ENCODE results near the gene TRIM24. TPM values are rescaled to one million over a fixed set of nuclear protein-coding genes. Genes with fewer than 3 reads are reported as not detected.

Gene TRIM24
- total RNA-seq, 1 donor from 2014 or later = 60.3 TPM

DNA sequence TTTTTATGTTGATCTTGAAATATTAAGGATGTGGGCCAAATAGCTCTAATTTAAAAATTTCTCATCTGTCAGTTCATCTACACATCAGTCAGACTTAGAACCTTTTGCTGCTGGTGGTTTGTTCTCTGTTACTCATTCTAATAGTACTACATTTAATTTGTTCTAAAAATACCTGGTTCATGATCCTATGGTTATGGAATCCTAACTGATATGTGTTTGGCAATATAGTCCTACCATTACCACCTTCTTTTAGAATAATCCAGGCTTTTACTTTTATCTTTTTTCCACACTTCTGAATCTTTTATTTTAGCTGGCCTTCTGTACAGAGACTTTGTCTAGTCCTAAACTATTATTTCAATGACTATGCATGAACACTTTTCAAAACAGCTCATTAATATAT lies 124.2 kb downstream of the TRIM24 start:
- Histone ChIP-seq H3K4me1 (ENCODE audit: insufficient read depth, low read length) (no peaks in the 10 kb centered on the region), H3K27me3 (ENCODE audit: insufficient read depth, low read length) (no peaks in the 10 kb centered on the region), H3K9ac (ENCODE audit: low read length) (no peak overlapping the region), H3K4me3 (ENCODE audit: insufficient read depth, low read depth, low read length) (no peak overlapping the region), H3K36me3 (ENCODE audit: insufficient read depth, low read length) (peaks cover 28% of the 10 kb centered on the region), H3K9me3 (ENCODE audit: insufficient read depth, low read depth, low read length) (no peaks in the 10 kb centered on the region), H3K4me2 (ENCODE audit: low read length) (no peak overlapping the region), H4K20me1 (ENCODE audit: insufficient read depth, low read length) (no peaks in the 10 kb centered on the region), H3K79me2 (ENCODE audit: insufficient read depth, low read length) (no peaks in the 10 kb centered on the region), H2AFZ (ENCODE audit: low read depth, low read length) (no peak overlapping the region), H3K27ac (ENCODE audit: low read depth, low read length) (no peak overlapping the region)
- FAIRE-seq (no peak), DNase-seq (ENCODE audit: low read depth) (peak; percentile 15)
- Mint-ChIP-seq H3K36me3 (ENCODE audit: low read depth, unreplicated experiment) (peaks cover 13% of the 10 kb centered on the region), H3K9me3 (ENCODE audit: unreplicated experiment) (no peaks in the 10 kb centered on the region), H3K27ac (ENCODE audit: unreplicated experiment) (peak overlapping the region; percentile 28), H3K4me3 (ENCODE audit: unreplicated experiment) (no peak overlapping the region), H3K4me1 (ENCODE audit: low read depth, unreplicated experiment) (peaks cover 12% of the 10 kb centered on the region), H3K27me3 (ENCODE audit: low read depth, unreplicated experiment) (no peaks in the 10 kb centered on the region)
- TF ChIP-seq, protein P1, sequence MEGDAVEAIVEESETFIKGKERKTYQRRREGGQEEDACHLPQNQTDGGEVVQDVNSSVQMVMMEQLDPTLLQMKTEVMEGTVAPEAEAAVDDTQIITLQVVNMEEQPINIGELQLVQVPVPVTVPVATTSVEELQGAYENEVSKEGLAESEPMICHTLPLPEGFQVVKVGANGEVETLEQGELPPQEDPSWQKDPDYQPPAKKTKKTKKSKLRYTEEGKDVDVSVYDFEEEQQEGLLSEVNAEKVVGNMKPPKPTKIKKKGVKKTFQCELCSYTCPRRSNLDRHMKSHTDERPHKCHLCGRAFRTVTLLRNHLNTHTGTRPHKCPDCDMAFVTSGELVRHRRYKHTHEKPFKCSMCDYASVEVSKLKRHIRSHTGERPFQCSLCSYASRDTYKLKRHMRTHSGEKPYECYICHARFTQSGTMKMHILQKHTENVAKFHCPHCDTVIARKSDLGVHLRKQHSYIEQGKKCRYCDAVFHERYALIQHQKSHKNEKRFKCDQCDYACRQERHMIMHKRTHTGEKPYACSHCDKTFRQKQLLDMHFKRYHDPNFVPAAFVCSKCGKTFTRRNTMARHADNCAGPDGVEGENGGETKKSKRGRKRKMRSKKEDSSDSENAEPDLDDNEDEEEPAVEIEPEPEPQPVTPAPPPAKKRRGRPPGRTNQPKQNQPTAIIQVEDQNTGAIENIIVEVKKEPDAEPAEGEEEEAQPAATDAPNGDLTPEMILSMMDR (IDR thresholded peaks at IDR 0.05; ENCODE audit: insufficient read depth, low read depth, low read length) = no peak
- TF ChIP-seq EZH2 (IDR thresholded peaks at IDR 0.05; ENCODE audit: insufficient read depth, low read length) = no peak

DNA sequence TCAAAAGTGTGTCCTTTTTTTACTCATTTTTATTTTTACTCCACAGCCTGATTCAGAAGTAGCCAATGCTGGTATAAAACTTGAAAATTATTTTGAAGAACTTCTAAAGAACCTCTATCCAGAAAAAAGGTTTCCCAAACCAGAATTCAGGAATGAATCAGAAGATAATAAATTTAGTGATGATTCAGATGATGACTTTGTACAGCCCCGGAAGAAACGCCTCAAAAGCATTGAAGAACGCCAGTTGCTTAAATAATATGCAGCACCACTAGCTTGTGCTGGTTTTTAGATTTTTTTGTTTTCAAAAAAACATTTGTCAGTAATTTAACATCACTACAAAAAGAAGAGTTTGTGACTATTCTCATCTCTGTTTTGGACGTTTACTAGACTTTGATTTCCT lies 124.6 kb downstream of the TRIM24 start:
- Histone ChIP-seq H3K4me2 (ENCODE audit: low read length) (no peak overlapping the region), H3K36me3 (ENCODE audit: insufficient read depth, low read length) (peaks cover 24% of the 10 kb centered on the region), H3K4me3 (ENCODE audit: insufficient read depth, low read depth, low read length) (no peak overlapping the region), H3K4me1 (ENCODE audit: insufficient read depth, low read length) (no peaks in the 10 kb centered on the region), H3K9me3 (ENCODE audit: insufficient read depth, low read depth, low read length) (no peaks in the 10 kb centered on the region), H3K79me2 (ENCODE audit: insufficient read depth, low read length) (no peaks in the 10 kb centered on the region), H3K27me3 (ENCODE audit: insufficient read depth, low read length) (no peaks in the 10 kb centered on the region), H3K27ac (ENCODE audit: low read depth, low read length) (no peak overlapping the region), H3K9ac (ENCODE audit: low read length) (no peak overlapping the region), H2AFZ (ENCODE audit: low read depth, low read length) (no peak overlapping the region), H4K20me1 (ENCODE audit: insufficient read depth, low read length) (no peaks in the 10 kb centered on the region)
- TF ChIP-seq, protein P1 (IDR thresholded peaks at IDR 0.05; ENCODE audit: insufficient read depth, low read depth, low read length) = no peak
- no peak for TF ChIP-seq EZH2 (IDR thresholded peaks at IDR 0.05; ENCODE audit: insufficient read depth, low read length)
- H3K4me3 Mint-ChIP-seq (ENCODE audit: unreplicated experiment) = no peak overlapping the region
- no peak for DNase-seq (ENCODE audit: low read depth)
- no peaks in the 10 kb centered on the region for H3K27me3 Mint-ChIP-seq (ENCODE audit: low read depth, unreplicated experiment)
- H3K27ac Mint-ChIP-seq (ENCODE audit: unreplicated experiment) = peak overlapping the region; percentile 14
- no peak for FAIRE-seq
- no peaks in the 10 kb centered on the region for H3K9me3 Mint-ChIP-seq (ENCODE audit: unreplicated experiment)
- H3K36me3 Mint-ChIP-seq (ENCODE audit: low read depth, unreplicated experiment) = peaks cover 10% of the 10 kb centered on the region
- H3K4me1 Mint-ChIP-seq (ENCODE audit: low read depth, unreplicated experiment) = peaks cover 12% of the 10 kb centered on the region

DNA sequence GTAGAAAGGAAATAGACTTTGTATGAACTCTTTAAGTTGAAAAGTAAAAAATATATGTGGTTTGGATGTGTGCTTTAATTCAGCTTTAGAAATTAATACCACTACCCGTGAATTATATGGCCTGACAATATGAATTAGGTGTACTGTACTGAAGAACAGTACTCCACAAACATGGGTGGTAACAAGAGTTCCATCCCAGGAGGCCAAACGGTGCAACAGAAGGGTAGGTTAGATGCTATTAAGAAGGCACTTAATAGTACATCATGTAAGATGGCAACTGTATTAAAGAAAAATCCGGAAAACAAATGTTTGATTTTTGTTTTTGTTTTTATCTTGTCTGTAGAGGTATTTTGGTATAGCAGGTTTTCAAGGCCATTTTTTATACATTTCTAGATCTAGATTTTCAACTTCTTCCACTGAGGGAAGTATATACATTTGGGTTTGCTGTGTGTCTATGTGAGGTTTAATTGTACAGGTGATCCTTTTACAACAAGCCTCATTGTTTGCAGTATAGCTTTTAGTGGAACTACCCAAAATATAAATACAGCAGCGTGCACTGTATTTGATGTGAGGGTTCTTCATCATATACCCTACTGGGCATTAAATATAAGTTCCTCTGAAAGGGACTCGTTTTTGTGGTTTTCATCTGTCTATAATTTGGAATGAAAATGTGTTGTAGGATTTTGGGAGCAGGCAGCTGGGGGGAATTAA lies 125.4 kb downstream of the TRIM24 start:
- Mint-ChIP-seq H3K9me3 (ENCODE audit: unreplicated experiment) (no peaks in the 10 kb centered on the region), H3K36me3 (ENCODE audit: low read depth, unreplicated experiment) (peaks cover 8% of the 10 kb centered on the region), H3K27ac (ENCODE audit: unreplicated experiment) (no peak overlapping the region), H3K4me3 (ENCODE audit: unreplicated experiment) (no peak overlapping the region), H3K4me1 (ENCODE audit: low read depth, unreplicated experiment) (peaks cover 12% of the 10 kb centered on the region), H3K27me3 (ENCODE audit: low read depth, unreplicated experiment) (no peaks in the 10 kb centered on the region)
- Histone ChIP-seq H3K36me3 (ENCODE audit: insufficient read depth, low read length) (peaks cover 22% of the 10 kb centered on the region), H3K9ac (ENCODE audit: low read length) (no peak overlapping the region), H4K20me1 (ENCODE audit: insufficient read depth, low read length) (no peaks in the 10 kb centered on the region), H3K4me3 (ENCODE audit: insufficient read depth, low read depth, low read length) (no peak overlapping the region), H3K4me2 (ENCODE audit: low read length) (no peak overlapping the region), H3K79me2 (ENCODE audit: insufficient read depth, low read length) (no peaks in the 10 kb centered on the region), H3K9me3 (ENCODE audit: insufficient read depth, low read depth, low read length) (no peaks in the 10 kb centered on the region), H3K27me3 (ENCODE audit: insufficient read depth, low read length) (no peaks in the 10 kb centered on the region), H2AFZ (ENCODE audit: low read depth, low read length) (no peak overlapping the region), H3K4me1 (ENCODE audit: insufficient read depth, low read length) (no peaks in the 10 kb centered on the region), H3K27ac (ENCODE audit: low read depth, low read length) (no peak overlapping the region)
- DNase-seq (ENCODE audit: low read depth) = no peak
- no peak for TF ChIP-seq EZH2 (IDR thresholded peaks at IDR 0.05; ENCODE audit: insufficient read depth, low read length)
- TF ChIP-seq, protein P1 (IDR thresholded peaks at IDR 0.05; ENCODE audit: insufficient read depth, low read depth, low read length) = no peak
- FAIRE-seq = no peak

Measured in astrocyte (in vitro differentiated cells and primary cell).